WTC11 (cell line): ENCODE data around the gene RASGEF1C. TPM values are rescaled to one million over a fixed set of nuclear protein-coding genes. Genes with fewer than 3 reads are reported as not detected.
A peak's percentile ranks its signal among the peaks of the same experiment; 100 is the strongest.

ENCODE experiments used
- ATAC-seq: fragments of 200-7000 bp; cut with Tn5 transposase; 2 replicates; pipeline ENCODE4 v1.10.0; 2021; ENCODE audit warnings: mild to moderate bottlenecking, moderate library complexity
- CTCF ChIA-PET: fragments of 300-600 bp; sonication (Branson Sonifier 250); formaldehyde crosslinking; loops from one replicate; lab custom pipeline; 2021; ENCODE audit warnings: antibody characterized with exemption; lab: Charles Lee
- POLR2A ChIA-PET: fragments of 350-600 bp; sonication (Branson Sonifier 250); formaldehyde crosslinking; loops from one replicate; lab custom pipeline; 2021; ENCODE audit warnings: antibody characterized with exemption; lab: Charles Lee
- DNase-seq: peaks from one replicate; pipeline ENCODE4 v3.0.0; 2021; ENCODE audit warnings: low spot score
- H3K27ac Mint-ChIP-seq: 2 replicates; pipeline ENCODE4 v1.8.0; 2021; ENCODE audit warnings: mixed read lengths
- H3K27me3 Mint-ChIP-seq: 2 replicates; pipeline ENCODE4 v1.8.0; 2021; ENCODE audit warnings: low read depth, mild to moderate bottlenecking, moderate library complexity, mixed read lengths
- H3K36me3 Mint-ChIP-seq: 2 replicates; pipeline ENCODE4 v1.8.0; 2021; ENCODE audit warnings: mixed read lengths
- H3K4me1 Mint-ChIP-seq: 2 replicates; pipeline ENCODE4 v1.8.0; 2022; ENCODE audit warnings: mixed read lengths
- H3K4me3 Mint-ChIP-seq: 2 replicates; pipeline ENCODE4 v1.8.0; 2021; ENCODE audit warnings: mild to moderate bottlenecking, moderate library complexity, mixed read lengths
- H3K9me3 Mint-ChIP-seq: 2 replicates; pipeline ENCODE4 v1.8.0; 2021; ENCODE audit warnings: mixed read lengths
- ATF1 ChIP-seq: sonication (generic); formaldehyde crosslinking; IDR thresholded peaks from 2 replicates; pipeline ENCODE4 v1.8.1; 2023; ENCODE audit warnings: mild to moderate bottlenecking, moderate library complexity, missing genetic modification reagents
- ELF4 ChIP-seq: sonication (generic); formaldehyde crosslinking; IDR thresholded peaks from 2 replicates; pipeline ENCODE4 v1.8.1; 2022; ENCODE audit warnings: low read depth, mild to moderate bottlenecking, moderate library complexity, missing genetic modification reagents
- ETV6 ChIP-seq: sonication (generic); formaldehyde crosslinking; IDR thresholded peaks from 2 replicates; pipeline ENCODE4 v1.8.1; 2022; ENCODE audit warnings: mild to moderate bottlenecking, missing genetic modification reagents
- FOXK1 ChIP-seq: sonication (generic); formaldehyde crosslinking; IDR thresholded peaks from 2 replicates; pipeline ENCODE4 v1.8.0; 2022; ENCODE audit warnings: mild to moderate bottlenecking, moderate library complexity, missing genetic modification reagents
- FOXP1 ChIP-seq: sonication (generic); formaldehyde crosslinking; IDR thresholded peaks from 2 replicates; pipeline ENCODE4 v1.8.0; 2022; ENCODE audit warnings: missing genetic modification reagents, mild to moderate bottlenecking, moderate library complexity, borderline replicate concordance
- JAZF1 ChIP-seq: fragments of 250-450 bp; sonication (Bioruptor Pico); IDR thresholded peaks from 2 replicates; pipeline ENCODE4 v1.9.0; 2021; ENCODE audit warnings: moderate library complexity, mild to moderate bottlenecking, inconsistent platforms
- NFATC4 ChIP-seq: fragments of 250-450 bp; sonication (Bioruptor Pico); IDR thresholded peaks from 2 replicates; pipeline ENCODE4 v1.9.0; 2021; ENCODE audit warnings: mild to moderate bottlenecking
- NFYB ChIP-seq: sonication (generic); formaldehyde crosslinking; conservative IDR thresholded peaks from 2 replicates; pipeline ENCODE4 v1.8.0; 2022; ENCODE audit warnings: low read depth, missing genetic modification reagents
- NR3C1 ChIP-seq: sonication (generic); formaldehyde crosslinking; conservative IDR thresholded peaks from 2 replicates; pipeline ENCODE4 v1.8.1; 2023; ENCODE audit warnings: low read depth, mild to moderate bottlenecking, missing genetic modification reagents
- RELA ChIP-seq: sonication (generic); formaldehyde crosslinking; IDR thresholded peaks from 2 replicates; pipeline ENCODE4 v1.8.1; 2022; ENCODE audit warnings: missing genetic modification reagents, mild to moderate bottlenecking, borderline replicate concordance
- SMAD3 ChIP-seq: sonication (generic); formaldehyde crosslinking; IDR thresholded peaks from 2 replicates; pipeline ENCODE4 v1.8.0; 2022; ENCODE audit warnings: missing genetic modification reagents, mild to moderate bottlenecking, borderline replicate concordance
- SOX15 ChIP-seq: fragments of 250-450 bp; sonication (Bioruptor Pico); IDR thresholded peaks from 2 replicates; pipeline ENCODE4 v1.9.0; 2021; ENCODE audit warnings: mild to moderate bottlenecking
- SP1 ChIP-seq: sonication (generic); formaldehyde crosslinking; conservative IDR thresholded peaks from 2 replicates; pipeline ENCODE4 v1.8.1; 2022; ENCODE audit warnings: missing genetic modification reagents
- ZBTB21 ChIP-seq: sonication (generic); formaldehyde crosslinking; IDR thresholded peaks from 2 replicates; pipeline ENCODE4 v1.8.1; 2023; ENCODE audit warnings: mild to moderate bottlenecking, missing genetic modification reagents, borderline replicate concordance
- ZNF121 ChIP-seq: sonication (generic); formaldehyde crosslinking; IDR thresholded peaks from 2 replicates; pipeline ENCODE4 v1.8.0; 2023; ENCODE audit warnings: missing genetic modification reagents
- ZNF396 ChIP-seq: fragments of 250-450 bp; sonication (Bioruptor Pico); IDR thresholded peaks from 2 replicates; pipeline ENCODE4 v1.8.0; 2021; ENCODE audit warnings: mild to moderate bottlenecking, moderate library complexity, borderline replicate concordance
- total RNA-seq: library from RNA; stranded (reverse); gene quantifications from 3 replicates; pipeline ENCODE4 v1.2.3, GENCODE V29; 2021
- TF ChIP-seq, protein P1 (sequence below): sonication (generic); formaldehyde crosslinking; conservative IDR thresholded peaks from 2 replicates; pipeline ENCODE4 v1.8.1; 2022; ENCODE audit warnings: mild to moderate bottlenecking, missing genetic modification reagents
- TF ChIP-seq, protein P2 (sequence below): fragments of 250-450 bp; sonication (Bioruptor Pico); IDR thresholded peaks from 2 replicates; pipeline ENCODE4 v1.9.0; 2021; ENCODE audit warnings: mild to moderate bottlenecking
- TF ChIP-seq, protein P3 (sequence below): fragments of 250-450 bp; sonication (Bioruptor Pico); IDR thresholded peaks from 2 replicates; pipeline ENCODE4 v1.9.0; 2021; ENCODE audit warnings: moderate library complexity, mild to moderate bottlenecking, inconsistent platforms, borderline replicate concordance
- TF ChIP-seq, protein P4 (sequence below): sonication (generic); formaldehyde crosslinking; IDR thresholded peaks from 2 replicates; pipeline ENCODE4 v1.8.1; 2023; ENCODE audit warnings: mild to moderate bottlenecking, missing genetic modification reagents, moderate library complexity
- TF ChIP-seq, protein P5 (sequence below): sonication (generic); formaldehyde crosslinking; IDR thresholded peaks from 2 replicates; pipeline ENCODE4 v1.8.0; 2022; ENCODE audit warnings: mild to moderate bottlenecking, missing genetic modification reagents

The RASGEF1C gene
- total RNA-seq, 1 experiment from 2014 or later: 0.96 TPM

DNA sequence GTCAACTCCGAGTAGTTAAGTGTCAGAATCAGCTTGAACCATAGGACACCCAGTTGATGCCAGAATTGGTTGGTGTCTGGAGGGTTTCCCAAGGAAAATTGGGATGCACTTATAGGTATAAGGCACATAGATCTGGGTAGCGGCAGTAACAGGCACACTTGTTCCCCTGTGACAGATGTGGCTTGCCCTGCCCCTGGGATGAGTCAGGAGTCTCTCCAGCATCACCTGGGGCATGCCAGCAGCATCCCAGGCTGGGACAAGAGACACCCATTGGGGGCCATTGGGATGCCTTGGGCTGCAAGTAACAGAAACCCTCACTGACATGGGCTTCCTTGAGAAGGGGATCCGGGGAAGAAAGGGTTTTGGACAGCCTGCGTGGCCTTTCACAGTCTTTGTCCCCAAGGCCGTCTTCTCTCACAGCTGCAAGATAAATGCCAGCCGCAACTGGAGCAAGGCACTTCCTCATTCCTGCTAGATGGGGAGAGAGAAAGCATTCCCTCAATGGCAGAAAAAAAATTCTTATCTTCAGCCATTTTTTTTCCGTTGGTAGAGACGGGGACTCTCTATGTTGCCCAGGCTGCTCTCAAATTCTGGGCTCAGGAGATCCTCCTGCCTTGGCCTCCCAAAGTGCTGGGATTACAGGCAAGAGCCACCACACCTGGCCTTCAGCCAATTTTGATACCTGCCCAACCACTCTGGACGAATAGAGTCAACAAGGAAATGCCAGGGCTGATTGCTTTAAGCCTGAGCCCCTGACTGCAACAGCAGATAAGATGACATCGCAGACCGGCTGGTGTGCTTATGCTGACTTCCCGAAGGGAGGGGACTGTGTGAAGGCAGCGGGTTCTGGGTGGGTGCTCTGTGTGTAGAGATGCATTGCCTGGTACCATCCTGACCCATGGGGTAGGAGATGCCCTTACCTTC is 124.1 kb downstream of the RASGEF1C start:
- Mint-ChIP-seq H3K4me3 (no peak overlapping the region), H3K27me3 (peaks cover 8% of the 10 kb centered on the region), H3K27ac (peak overlapping the region; percentile 63), H3K4me1 (peaks cover 73% of the 10 kb centered on the region), H3K9me3 (peaks cover 9% of the 10 kb centered on the region), H3K36me3 (peaks cover 4% of the 10 kb centered on the region)
- DNase-seq (no peak), ATAC-seq (peak; percentile 3; the same call in 1 of the 2 replicates)
- ChIA-PET CTCF (no interaction called here), POLR2A (no interaction called here)
- TF ChIP-seq ZNF396 (CRISPR knock-in tag) (no peak), FOXP1 (no peak), ATF1 (CRISPR knock-in tag) (no peak), ZBTB21 (CRISPR knock-in tag) (no peak), RELA (CRISPR knock-in tag) (no peak), JAZF1 (no peak), NFATC4 (CRISPR knock-in tag) (no peak)
- TF ChIP-seq, protein P1, sequence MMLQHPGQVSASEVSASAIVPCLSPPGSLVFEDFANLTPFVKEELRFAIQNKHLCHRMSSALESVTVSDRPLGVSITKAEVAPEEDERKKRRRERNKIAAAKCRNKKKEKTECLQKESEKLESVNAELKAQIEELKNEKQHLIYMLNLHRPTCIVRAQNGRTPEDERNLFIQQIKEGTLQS (CRISPR knock-in tag): no peak
- TF ChIP-seq, all 79 proteins: peak for 0

DNA sequence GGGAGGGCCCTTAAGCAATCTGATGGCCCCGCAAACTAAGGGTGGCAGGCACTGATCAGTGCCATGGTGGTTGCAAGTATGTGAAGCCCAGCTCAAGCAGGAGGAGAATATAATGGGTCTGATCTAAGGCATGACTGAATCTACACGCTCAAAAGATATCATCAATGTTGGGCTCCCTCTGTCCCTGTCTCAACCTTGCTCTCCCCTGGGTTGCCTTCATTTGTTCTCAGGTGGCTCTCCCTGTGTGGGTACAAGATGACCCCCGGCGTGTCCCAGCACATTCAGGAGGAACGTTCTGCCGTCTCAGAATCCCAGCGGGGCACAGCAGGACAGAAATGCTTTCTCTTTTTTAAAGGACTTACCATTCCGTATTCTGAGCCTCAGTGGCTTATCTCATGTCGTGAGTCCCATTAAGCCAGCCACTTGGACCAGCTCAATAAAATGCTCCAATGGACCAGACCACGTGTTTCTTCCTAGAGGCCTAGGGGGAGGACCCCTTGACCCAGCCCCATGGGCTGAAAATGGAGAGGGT is 125.4 kb downstream of the RASGEF1C start:
- Mint-ChIP-seq H3K4me1 (peaks cover 68% of the 10 kb centered on the region), H3K27me3 (peaks cover 15% of the 10 kb centered on the region), H3K36me3 (peaks cover 12% of the 10 kb centered on the region), H3K27ac (peak overlapping the region; percentile 95), H3K9me3 (peaks cover 18% of the 10 kb centered on the region), H3K4me3 (no peak overlapping the region)
- ChIA-PET POLR2A (interaction anchor here (1.6 kb wide), 1 partner anchor 12 kb away, joined by 4 read pairs; the partner anchor contains the start of gene RNF130), CTCF (interaction anchor here (0.5 to 1.5 kb wide), 7 partner anchors 38 to 1902 kb away, joined by 3 to 5 read pairs (median 3); no protein-coding TSS in a partner anchor)
- peak; percentile 14 for ATAC-seq
- DNase-seq: no peak
- TF ChIP-seq SOX15 (CRISPR knock-in tag): no peak

DNA sequence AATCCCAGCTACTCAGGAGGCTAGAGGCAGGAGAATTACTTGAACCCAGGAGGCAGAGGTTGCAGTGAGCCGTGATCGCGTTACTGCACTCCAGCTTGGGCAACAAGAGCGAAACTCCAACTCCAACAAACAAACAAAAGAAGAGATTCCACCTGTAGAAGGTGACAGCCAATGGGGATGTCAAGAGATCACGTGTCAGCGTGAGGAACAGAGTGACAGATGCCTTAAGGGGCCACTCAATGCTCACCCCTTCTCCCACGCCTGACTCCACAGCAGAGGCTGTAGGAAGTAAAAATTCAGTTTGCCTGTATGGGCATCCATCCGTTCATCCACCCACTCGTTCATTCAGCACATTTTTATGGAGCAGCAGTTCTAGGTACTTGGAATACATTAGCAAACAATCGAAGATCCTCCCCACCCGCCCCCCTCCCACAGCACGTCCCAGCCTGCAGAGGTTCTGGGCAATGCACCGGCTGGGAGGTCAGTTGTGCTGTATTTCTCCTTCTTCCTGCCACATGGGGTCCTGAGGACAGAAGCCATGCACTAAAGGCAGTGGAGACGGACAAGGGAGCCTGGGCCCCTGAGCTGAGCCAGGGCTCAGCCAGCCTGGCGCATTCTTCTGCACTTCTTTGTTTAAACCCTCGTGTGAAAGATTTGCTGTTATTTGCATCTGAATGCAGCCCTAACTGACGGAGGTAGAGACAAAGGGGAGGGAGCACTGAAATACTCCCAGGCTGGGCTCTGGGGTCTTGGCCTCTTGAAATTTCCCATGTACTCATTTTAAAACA is 126.2 kb downstream of the RASGEF1C start:
- Mint-ChIP-seq H3K4me1 (peaks cover 60% of the 10 kb centered on the region), H3K36me3 (peaks cover 16% of the 10 kb centered on the region), H3K27me3 (peaks cover 15% of the 10 kb centered on the region), H3K9me3 (peaks cover 25% of the 10 kb centered on the region), H3K27ac (peak overlapping the region; percentile 95), H3K4me3 (peak overlapping the region; percentile 8; the same call in 1 of the 2 replicates)
- ATAC-seq: peak; percentile 88
- ChIA-PET POLR2A (interaction anchor here (1.6 kb wide), 1 partner anchor 12 kb away, joined by 4 read pairs; the partner anchor contains the start of gene RNF130), CTCF (interaction anchor here (0.6 to 2.0 kb wide), 8 partner anchors 7 to 1901 kb away, joined by 3 to 8 read pairs (median 4); no protein-coding TSS in a partner anchor)
- DNase-seq: peak; percentile 70
- 0 out of 2 replicates have a peak, but pooled peaks have one; percentile 21 for TF ChIP-seq SMAD3
- 0 out of 2 replicates have a peak, but pooled peaks have one; percentile 28 for TF ChIP-seq NFYB (CRISPR knock-in tag)
- no peak; the same call in 1 of the 2 replicates for TF ChIP-seq FOXK1 (CRISPR knock-in tag)
- TF ChIP-seq SP1 (CRISPR knock-in tag): 0 out of 2 replicates have a peak, but pooled peaks have one; percentile 14
- peak; percentile 65; the same call in 1 of the 2 replicates for TF ChIP-seq ETV6
- TF ChIP-seq, protein P2, sequence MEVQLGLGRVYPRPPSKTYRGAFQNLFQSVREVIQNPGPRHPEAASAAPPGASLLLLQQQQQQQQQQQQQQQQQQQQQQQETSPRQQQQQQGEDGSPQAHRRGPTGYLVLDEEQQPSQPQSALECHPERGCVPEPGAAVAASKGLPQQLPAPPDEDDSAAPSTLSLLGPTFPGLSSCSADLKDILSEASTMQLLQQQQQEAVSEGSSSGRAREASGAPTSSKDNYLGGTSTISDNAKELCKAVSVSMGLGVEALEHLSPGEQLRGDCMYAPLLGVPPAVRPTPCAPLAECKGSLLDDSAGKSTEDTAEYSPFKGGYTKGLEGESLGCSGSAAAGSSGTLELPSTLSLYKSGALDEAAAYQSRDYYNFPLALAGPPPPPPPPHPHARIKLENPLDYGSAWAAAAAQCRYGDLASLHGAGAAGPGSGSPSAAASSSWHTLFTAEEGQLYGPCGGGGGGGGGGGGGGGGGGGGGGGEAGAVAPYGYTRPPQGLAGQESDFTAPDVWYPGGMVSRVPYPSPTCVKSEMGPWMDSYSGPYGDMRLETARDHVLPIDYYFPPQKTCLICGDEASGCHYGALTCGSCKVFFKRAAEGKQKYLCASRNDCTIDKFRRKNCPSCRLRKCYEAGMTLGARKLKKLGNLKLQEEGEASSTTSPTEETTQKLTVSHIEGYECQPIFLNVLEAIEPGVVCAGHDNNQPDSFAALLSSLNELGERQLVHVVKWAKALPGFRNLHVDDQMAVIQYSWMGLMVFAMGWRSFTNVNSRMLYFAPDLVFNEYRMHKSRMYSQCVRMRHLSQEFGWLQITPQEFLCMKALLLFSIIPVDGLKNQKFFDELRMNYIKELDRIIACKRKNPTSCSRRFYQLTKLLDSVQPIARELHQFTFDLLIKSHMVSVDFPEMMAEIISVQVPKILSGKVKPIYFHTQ: no peak
- peak; percentile 72 for TF ChIP-seq ZNF121 (CRISPR knock-in tag)
- TF ChIP-seq, protein P3, sequence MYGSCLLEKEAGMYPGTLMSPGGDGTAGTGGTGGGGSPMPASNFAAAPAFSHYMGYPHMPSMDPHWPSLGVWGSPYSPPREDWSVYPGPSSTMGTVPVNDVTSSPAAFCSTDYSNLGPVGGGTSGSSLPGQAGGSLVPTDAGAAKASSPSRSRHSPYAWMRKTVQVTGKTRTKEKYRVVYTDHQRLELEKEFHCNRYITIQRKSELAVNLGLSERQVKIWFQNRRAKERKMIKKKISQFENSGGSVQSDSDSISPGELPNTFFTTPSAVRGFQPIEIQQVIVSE (CRISPR knock-in tag): no peak
- TF ChIP-seq, protein P4, sequence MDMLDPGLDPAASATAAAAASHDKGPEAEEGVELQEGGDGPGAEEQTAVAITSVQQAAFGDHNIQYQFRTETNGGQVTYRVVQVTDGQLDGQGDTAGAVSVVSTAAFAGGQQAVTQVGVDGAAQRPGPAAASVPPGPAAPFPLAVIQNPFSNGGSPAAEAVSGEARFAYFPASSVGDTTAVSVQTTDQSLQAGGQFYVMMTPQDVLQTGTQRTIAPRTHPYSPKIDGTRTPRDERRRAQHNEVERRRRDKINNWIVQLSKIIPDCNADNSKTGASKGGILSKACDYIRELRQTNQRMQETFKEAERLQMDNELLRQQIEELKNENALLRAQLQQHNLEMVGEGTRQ: peak; percentile 83
- no peak for TF ChIP-seq NR3C1 (CRISPR knock-in tag)
- no peak for TF ChIP-seq ELF4 (CRISPR knock-in tag)
- TF ChIP-seq, protein P5, sequence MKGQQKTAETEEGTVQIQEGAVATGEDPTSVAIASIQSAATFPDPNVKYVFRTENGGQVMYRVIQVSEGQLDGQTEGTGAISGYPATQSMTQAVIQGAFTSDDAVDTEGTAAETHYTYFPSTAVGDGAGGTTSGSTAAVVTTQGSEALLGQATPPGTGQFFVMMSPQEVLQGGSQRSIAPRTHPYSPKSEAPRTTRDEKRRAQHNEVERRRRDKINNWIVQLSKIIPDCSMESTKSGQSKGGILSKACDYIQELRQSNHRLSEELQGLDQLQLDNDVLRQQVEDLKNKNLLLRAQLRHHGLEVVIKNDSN (CRISPR knock-in tag): peak; percentile 74
